GM12874 (cell line): Measurements from ENCODE around the gene RAB40C.
A peak's percentile ranks its signal among the peaks of the same experiment; 100 is the strongest.

Experiments used
- TF ChIP-seq, protein P1 (sequence below): IDR thresholded peaks from 2 replicates; pipeline ENCODE4 v1.5.1; 2011; ENCODE audit warnings: low read depth, mild to moderate bottlenecking, control low read depth, low read length, moderate library complexity; ENCODE audit not compliant: insufficient read depth

The RAB40C gene

GRCh38 chr16:572865-573650 lies 16.8 kb upstream of the RAB40C start:
- TF ChIP-seq, protein P1, sequence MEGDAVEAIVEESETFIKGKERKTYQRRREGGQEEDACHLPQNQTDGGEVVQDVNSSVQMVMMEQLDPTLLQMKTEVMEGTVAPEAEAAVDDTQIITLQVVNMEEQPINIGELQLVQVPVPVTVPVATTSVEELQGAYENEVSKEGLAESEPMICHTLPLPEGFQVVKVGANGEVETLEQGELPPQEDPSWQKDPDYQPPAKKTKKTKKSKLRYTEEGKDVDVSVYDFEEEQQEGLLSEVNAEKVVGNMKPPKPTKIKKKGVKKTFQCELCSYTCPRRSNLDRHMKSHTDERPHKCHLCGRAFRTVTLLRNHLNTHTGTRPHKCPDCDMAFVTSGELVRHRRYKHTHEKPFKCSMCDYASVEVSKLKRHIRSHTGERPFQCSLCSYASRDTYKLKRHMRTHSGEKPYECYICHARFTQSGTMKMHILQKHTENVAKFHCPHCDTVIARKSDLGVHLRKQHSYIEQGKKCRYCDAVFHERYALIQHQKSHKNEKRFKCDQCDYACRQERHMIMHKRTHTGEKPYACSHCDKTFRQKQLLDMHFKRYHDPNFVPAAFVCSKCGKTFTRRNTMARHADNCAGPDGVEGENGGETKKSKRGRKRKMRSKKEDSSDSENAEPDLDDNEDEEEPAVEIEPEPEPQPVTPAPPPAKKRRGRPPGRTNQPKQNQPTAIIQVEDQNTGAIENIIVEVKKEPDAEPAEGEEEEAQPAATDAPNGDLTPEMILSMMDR = no peak

DNA sequence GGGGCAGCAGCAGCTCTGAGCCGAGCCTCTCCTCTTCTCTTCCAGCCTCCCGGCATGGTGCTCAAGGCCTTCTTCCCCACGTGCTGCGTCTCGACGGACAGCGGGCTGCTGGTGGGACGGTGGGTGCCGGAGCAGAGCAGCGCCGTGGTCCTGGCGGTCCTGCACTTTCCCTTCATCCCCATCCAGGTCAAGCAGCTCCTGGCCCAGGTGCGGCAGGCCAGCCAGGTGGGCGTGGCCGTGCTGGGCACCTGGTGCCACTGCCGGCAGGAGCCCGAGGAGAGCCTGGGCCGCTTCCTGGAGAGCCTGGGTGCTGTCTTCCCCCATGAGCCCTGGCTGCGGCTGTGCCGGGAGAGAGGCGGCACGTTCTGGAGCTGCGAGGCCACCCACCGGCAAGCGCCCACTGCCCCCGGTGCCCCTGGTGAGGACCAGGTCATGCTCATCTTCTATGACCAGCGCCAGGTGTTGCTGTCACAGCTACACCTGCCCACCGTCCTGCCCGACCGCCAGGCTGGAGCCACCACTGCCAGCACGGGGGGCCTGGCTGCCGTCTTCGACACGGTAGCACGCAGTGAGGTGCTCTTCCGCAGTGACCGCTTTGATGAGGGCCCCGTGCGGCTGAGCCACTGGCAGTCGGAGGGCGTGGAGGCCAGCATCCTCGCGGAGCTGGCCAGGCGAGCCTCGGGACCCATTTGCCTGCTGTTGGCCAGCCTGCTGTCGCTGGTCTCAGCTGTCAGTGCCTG lies 15.7 kb upstream of the RAB40C start:
- TF ChIP-seq, protein P1 = no peak

DNA sequence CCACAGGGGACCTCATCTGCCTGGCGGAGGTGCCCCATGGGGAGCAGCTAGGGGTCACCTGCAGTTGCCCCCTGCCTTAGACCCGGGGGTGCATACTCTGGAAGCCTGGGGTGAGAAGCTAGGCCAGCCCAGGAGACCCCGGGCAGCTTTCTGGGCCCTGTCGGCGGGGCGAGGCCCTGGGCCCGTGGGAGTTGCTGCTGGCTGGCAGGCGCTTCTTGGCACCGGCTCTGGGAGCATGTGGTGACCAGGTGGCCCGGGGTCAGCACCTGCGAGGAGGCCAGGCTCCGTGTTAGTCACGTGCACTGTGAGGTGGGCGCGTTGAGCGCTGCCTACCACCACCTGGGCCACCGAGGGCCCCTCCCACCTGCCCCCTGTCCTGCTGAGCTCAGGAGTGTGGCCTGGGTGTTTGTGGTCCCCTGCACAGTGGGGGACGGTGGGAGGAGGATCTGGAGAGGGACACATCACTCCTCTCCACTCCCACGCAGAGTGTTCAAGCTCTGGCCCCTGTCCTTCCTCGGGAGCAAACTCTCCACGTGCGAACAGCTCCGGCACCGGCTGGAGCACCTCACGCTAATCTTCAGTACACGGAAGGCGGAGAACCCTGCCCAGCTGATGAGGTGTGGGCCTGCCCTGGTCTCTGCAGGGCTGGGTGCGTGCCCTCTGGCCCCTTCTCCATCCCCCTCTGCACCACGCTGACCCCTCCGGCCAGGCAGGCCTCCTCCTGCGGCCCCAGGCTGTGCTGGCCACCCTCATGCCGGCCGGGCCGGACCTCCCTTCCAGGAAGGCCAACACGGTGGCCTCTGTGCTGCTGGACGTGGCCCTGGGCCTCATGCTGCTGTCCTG lies 14.3 kb upstream of the RAB40C start:
- TF ChIP-seq, protein P1 = no peak

DNA sequence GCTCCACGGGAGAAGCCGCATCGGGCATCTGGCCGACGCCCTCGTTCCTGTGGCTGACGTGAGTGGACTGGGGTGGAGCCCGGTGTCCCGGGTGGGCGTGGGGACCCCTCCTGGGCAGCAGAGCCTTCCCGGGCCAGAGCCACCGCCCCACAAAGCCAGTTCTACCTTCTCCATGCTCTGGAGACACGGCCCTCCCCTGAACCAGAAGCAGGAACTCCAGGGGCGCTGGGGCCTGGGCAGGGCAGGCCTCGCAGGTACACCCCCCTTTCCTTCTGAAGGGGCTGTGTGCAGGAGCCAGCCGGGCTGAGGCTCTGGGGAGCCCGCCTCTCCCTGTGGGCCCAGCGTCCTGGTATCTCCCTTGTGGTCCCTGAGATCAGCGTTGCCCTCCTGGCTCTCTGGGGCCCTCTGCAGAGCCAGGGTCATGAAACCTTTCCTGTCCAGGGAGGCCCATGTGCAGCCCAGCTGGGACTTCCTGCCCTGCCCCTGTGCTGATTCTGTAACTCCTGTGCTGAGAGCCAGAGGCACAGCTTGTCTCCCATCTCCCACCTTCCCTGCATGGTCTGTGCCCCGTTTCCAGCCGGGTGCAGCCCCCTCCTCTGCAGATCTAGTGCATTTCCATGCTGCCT lies 13.6 kb upstream of the RAB40C start:
- TF ChIP-seq, protein P1 = no peak

DNA sequence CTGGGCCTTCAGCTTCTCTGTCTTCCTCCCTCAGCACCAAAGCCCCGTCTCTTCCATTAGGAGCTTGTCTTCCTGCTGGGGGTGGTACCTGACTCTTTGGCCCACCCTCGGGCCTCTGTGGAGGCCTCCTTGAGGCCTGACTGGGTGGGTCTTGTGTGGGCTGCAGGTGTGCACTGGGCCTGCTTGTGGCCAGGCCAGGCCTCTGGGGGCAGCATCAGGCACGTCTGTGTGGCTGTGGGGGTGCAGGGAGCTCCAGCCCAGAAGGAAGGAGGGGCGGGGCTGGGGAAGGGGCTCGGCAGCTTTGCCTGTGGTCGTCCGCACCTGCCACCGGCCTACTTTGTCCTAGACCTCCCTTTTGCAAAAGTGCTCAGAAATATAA lies 13.1 kb upstream of the RAB40C start:
- TF ChIP-seq, protein P1 = 0 out of 2 replicates have a peak, but pooled peaks have one; percentile 2

DNA sequence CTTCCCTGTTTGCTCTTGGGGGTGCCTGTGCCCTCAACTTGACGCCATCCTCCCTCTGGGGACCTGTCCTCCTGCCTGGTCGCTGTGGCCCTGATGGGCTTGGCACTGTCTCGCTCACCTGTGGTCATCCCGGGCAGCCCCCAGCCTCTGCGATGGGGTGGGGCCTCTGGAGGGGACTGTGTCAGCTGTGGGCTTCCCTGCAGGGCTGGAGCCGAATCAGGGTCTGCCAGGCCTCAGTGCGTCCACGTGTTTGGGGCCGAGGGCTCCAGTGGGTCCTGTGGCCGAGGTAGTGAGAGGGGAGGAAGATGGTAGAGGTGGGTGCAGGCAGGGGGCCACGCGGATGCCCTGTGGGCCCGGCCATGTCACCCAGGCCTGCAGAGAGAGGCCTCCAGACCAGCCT lies 12.1 kb upstream of the RAB40C start:
- TF ChIP-seq, protein P1 = no peak
